SIG-M5 treated with dmso at 0.1 percent for 504 hours (cell line): ENCODE data around the gene GPR85.

Experiments used
- DNase-seq: peaks from one replicate; lab custom pipeline; 2025; ENCODE audit not compliant: unreplicated experiment; lab: John Stamatoyannopoulos, UW

Gene GPR85

GRCh38 chr7:113086431-113086888 is at the start of gene GPR85:
Gene GPR85, minus strand, starts transcription at chr7:113086827. Its CDS starts 2,106 bp downstream, at chr7:113084721.
- peak; percentile 9 for DNase-seq

GRCh38 chr7:113134025-113134424 is 47.4 kb upstream of the GPR85 start:
- no peak for DNase-seq

- no peak for DNase-seq
These were observed 44.7 kb upstream of the GPR85 start for GRCh38 chr7:113131367-113131766.

GRCh38 chr7:113128031-113128430 is 41.4 kb upstream of the GPR85 start:
- no peak for DNase-seq

GRCh38 chr7:113125728-113126127 is 39.1 kb upstream of the GPR85 start:
- no peak for DNase-seq

DNA sequence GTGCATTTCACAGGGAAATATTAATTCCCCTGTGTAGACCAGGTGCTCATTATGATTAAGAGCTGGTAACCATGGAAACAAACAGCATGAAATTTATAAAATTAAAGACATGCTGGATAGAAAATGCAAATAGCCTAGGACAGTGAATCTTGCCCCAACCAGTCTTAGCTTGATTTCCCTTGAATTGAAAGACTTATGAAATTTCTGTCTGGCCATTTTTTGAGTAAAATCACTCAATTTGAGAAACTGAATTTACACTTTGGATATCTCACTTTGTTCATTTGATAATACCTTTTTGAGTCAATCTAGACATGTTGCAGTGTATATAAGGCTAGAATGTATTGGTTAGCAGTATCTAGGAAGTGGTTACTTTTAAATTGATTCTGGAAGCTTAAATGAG is 36.1 kb upstream of the GPR85 start:
- DNase-seq, result no peak

DNA sequence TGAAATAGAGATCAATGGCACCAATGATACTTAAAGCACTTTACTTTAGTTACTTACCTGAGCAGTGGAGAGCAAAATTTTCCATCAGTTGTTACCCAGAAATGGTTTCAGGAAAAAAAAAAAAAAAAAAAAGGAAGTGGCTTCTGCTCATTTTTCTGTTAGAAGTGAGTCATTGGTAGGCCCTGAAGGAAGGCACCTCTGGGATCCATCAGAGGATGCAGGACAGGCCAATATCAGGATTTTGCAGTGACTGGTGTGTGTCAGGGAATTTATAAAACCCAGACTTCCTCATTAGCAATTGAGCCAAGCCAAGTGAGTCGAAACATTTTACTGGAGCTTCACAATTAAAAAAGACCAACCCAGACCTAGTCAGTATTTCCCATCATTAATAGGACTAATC is 34.0 kb upstream of the GPR85 start:
- DNase-seq, result peak; percentile 22

- no peak for DNase-seq
These were observed 32.8 kb upstream of the GPR85 start for GRCh38 chr7:113119429-113119828.

GRCh38 chr7:113118074-113118959 is 31.7 kb upstream of the GPR85 start, which contains the start of gene SMIM30:
Gene SMIM30, minus strand, starts transcription at chr7:113118554. Its CDS starts 976 bp downstream, at chr7:113117578.
- peak; percentile 91 for DNase-seq

- DNase-seq, result peak; percentile 46
These were observed 30.7 kb upstream of the GPR85 start for GRCh38 chr7:113117374-113117774.

- no peak for DNase-seq
These were observed 27.3 kb upstream of the GPR85 start for GRCh38 chr7:113113912-113114311.

GRCh38 chr7:113109718-113110117 is 23.1 kb upstream of the GPR85 start:
- no peak for DNase-seq

GRCh38 chr7:113100121-113100603 is 13.5 kb upstream of the GPR85 start:
- no peak for DNase-seq

DNA sequence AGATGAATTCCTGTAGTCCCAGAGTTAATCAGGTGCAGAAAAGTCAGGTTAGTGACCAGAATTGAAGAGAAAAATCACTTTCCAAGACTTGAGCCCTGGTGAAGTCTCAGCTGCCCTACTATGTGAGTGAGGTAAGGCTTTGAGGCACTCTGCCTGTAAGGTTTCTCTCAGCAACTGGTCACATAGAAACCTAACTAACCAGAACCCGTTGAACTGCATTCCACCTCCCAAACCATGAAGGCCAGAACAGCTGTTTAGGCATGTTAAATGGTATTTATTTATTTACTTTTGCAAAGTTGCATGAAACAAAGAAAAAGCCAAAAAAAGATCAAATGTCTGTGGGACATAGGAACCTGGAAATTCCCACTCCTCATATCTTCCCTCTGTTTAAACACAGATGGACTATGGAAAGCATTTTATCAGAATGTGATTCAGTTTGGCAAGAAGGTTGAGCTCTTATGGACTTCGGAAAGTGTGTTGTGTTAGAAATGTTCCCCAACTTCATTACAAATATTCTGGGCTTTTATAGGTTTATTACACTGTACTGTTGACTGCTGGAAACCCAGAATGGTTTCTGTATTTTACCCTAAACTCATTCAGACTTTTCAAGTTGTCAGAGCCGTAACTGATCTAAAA is 12.8 kb upstream of the GPR85 start:
- no peak for DNase-seq

DNA sequence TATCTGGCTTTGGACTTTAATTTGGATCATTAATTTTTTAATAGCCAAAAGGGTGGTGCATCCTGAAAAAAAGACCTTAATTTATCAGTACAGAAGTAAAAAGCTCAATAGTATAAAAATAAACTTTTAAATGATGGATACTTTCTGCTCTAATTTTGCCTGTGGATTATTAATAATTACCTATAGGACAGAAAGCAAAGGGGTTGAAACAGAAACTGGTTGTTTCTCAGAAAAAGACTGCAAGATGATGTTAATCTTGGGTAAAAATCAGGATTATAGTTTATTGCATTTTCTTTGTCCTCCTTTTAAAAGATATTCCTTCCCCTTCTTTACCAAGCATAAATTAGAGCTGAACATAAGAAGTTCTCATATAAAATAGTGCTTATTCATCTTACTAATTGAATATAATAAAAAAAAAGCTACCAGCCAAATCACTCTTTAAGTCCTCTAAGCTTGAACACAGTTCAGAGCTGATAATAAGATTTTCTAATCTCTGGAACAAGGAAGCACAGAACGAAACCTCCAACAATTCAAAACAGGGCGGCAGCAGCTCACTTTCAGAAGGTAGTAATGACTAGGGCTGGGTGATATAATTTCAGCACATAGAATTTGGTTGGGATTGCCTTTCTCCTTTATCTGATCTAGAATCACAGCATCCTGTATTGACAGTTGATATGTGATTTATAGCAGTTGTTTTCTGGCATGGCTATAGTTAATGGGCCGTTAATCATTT is 8.1 kb upstream of the GPR85 start:
- DNase-seq, result no peak

- DNase-seq, result no peak
These were observed 6.9 kb upstream of the GPR85 start for GRCh38 chr7:113093561-113093960.

DNA sequence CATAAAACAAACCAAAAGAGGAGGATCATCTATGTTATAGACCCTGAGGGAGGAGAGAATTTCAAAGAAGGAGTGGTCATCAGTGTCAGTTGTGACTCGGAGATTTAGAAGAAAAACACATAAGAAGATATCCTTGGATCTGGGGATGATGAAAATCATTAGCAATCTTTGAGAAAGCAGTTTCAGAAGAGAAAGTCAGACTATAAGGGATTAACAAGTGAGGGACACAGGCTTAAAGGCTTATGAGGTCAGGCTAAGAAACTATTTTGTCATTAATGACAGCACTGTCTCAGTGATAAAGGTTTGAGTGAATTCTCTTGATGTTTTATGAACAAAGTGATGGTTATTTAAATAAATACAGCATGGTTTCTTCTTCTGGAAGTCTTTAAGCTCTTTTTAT is 6.1 kb upstream of the GPR85 start:
- DNase-seq, result no peak

- peak; percentile 30 for DNase-seq
These were observed 708 bp upstream of the GPR85 start for GRCh38 chr7:113087071-113087998.

DNA sequence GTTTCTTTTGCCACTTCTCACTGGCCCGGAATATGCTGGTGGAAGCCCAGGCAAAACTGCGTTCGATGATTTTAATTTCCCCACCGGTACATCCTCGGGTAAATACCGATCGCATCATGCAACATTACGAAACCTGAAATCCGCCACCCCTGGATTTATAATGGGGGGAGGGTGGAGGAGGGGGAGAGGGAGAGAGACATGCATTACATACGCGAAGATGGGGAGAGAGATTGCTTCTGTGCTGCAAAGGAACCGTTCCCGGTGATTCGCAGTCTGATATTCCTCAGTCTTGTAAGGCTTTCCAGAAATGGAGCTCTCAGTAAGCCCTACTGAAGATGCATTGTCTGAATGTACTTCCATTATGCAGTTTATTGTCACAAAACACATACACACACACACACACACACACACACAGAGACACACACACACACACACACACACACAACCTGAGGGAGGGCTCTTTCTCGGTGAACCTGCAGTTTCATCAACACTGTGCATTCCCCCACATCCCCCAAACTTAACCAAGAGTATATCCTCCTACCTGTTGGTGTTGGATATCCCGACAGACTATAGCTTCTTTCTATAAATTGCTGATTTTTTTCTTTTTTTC is 741 bp downstream of the GPR85 start:
- DNase-seq, result no peak
